HepG2 (cell line): ENCODE measurements around the gene PFN1. TPM values are rescaled to one million over a fixed set of nuclear protein-coding genes. Genes with fewer than 3 reads are reported as not detected.

Source experiments
- GPN1 ChIP-seq: sonication (generic); formaldehyde crosslinking; IDR thresholded peaks from 2 replicates; pipeline ENCODE4 v1.5.1; 2020; ENCODE audit warnings: missing genetic modification reagents, borderline replicate concordance
- HIVEP1 ChIP-seq: sonication (generic); formaldehyde crosslinking; IDR thresholded peaks from 2 replicates; pipeline ENCODE4 v1.4.0; 2020; ENCODE audit warnings: mild to moderate bottlenecking, missing genetic modification reagents
- IRX3 ChIP-seq: sonication (generic); formaldehyde crosslinking; IDR thresholded peaks from 2 replicates; pipeline ENCODE4 v1.8.1; 2023; ENCODE audit warnings: mild to moderate bottlenecking, low read depth, missing genetic modification reagents, borderline replicate concordance
- KLF6 ChIP-seq: IDR thresholded peaks from 2 replicates; pipeline ENCODE4 v1.8.0; 2016; ENCODE audit warnings: missing biosample characterization, missing genetic modification reagents
- MIER3 ChIP-seq: IDR thresholded peaks from 2 replicates; pipeline ENCODE4 v1.6.1; 2016; ENCODE audit warnings: missing compliant biosample characterization, borderline replicate concordance
- PRDM4 ChIP-seq: sonication (generic); formaldehyde crosslinking; IDR thresholded peaks from 2 replicates; pipeline ENCODE4 v1.9.0; 2021; ENCODE audit warnings: missing genetic modification reagents, borderline replicate concordance
- TMF1 ChIP-seq: sonication (generic); formaldehyde crosslinking; IDR thresholded peaks from 2 replicates; pipeline ENCODE4 v1.8.1; 2022; ENCODE audit warnings: low read depth, missing genetic modification reagents
- ZBTB43 ChIP-seq: sonication (generic); formaldehyde crosslinking; conservative IDR thresholded peaks from 2 replicates; pipeline ENCODE4 v1.4.0; 2020; ENCODE audit warnings: missing genetic modification reagents
- ZNF446 ChIP-seq: sonication (generic); formaldehyde crosslinking; IDR thresholded peaks from 2 replicates; pipeline ENCODE4 v1.5.0; 2020; ENCODE audit warnings: mild to moderate bottlenecking, missing genetic modification reagents
- ZNF598 ChIP-seq: sonication (generic); formaldehyde crosslinking; IDR thresholded peaks from 2 replicates; pipeline ENCODE4 v1.5.1; 2020; ENCODE audit warnings: mild to moderate bottlenecking, missing genetic modification reagents, borderline replicate concordance
- ZSCAN21 ChIP-seq: sonication (generic); formaldehyde crosslinking; IDR thresholded peaks from 2 replicates; pipeline ENCODE4 v1.8.0; 2022; ENCODE audit warnings: mild to moderate bottlenecking, missing genetic modification reagents, moderate library complexity, borderline replicate concordance
- ZSCAN5A ChIP-seq: sonication (generic); formaldehyde crosslinking; IDR thresholded peaks from 2 replicates; pipeline ENCODE4 v1.8.0; 2022; ENCODE audit warnings: mild to moderate bottlenecking, missing genetic modification reagents, borderline replicate concordance
- polyA plus RNA-seq, 8 experiments: library from polyadenylated mRNA; depleted of rRNA in 3 of 8; stranded (reverse) in 7 of 8; unstranded in 1 of 8; fragments of >200 nt; fragmentation: Illumina TruSeq in 4 of 8; extraction: Trizol in 4 of 8; gene quantifications; 2 replicates each; pipeline versions ENCODE4 v1.2.1 to v1.2.3, GENCODE V29; 2011 to 2016; ENCODE audit warnings: low read depth in 4 of 8, missing spikeins in 1 of 8, mixed read lengths in 1 of 8; ENCODE audit not compliant: insufficient read depth in 1 of 8
- total RNA-seq, 5 experiments: library from RNA; depleted of rRNA; stranded (reverse); fragments of >200 nt; fragmentation: Illumina TruSeq; extraction: Trizol; gene quantifications; 2 replicates each; pipeline ENCODE4 v1.2.3, GENCODE V29; 2016; ENCODE audit warnings: low read depth in 1 of 5
- TF ChIP-seq, protein P1 (sequence below): sonication (generic); formaldehyde crosslinking; IDR thresholded peaks from 2 replicates; pipeline ENCODE4 v1.4.0; 2020; ENCODE audit warnings: mild to moderate bottlenecking, missing genetic modification reagents
- TF ChIP-seq, protein P2 (sequence below): sonication (generic); formaldehyde crosslinking; IDR thresholded peaks from 2 replicates; pipeline ENCODE4 v1.9.0; 2021; ENCODE audit warnings: missing genetic modification reagents, borderline replicate concordance

The PFN1 gene
- total and polyA plus RNA-seq, 2 of the 13 experiments (the other 11 are each of a cell fraction or from before 2014, with no cell fraction given): 494 to 613 TPM

DNA sequence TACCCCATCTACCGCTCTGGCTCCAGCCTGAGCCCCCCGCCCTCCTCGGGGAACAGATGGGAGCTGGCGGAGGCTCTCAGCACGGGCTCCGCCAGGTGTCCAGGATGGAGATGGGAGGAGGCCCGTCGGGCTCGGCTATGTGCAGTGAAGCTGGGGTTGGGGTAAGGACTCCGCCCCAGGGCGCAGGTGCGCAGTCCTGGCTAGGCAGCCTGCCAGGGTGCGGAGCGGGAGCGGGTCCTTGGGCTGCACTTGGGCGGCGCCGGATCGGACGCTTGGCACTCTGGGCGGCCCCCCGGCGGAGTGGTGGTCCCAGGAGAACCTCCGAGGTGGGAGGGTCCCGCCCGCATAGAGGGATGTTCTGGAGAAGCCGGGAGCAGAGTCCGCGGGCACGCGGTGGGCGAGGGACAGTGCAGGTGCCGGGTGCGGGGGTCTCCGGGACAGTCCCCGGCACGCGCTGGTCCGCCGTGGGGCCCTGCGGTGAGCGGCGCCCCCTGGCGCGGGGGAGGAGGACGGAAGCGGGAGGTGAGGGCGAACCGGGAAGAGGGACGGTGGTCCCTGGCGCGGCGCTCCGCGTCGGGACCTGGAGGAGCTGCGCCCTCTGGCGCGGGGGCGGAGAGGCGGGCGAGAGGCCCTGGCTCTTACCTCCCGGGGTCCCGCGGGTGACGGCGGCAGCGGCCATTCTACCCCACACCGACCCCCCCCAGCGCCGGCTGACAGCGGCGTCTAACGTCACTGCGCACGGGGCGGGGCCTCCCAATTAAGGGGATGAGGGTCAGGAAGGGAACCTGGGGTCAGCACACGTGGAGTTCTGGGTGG, 38.8 kb upstream of the PFN1 start, which contains the start of gene CAMTA2 (continued):
- TF ChIP-seq, protein P1, sequence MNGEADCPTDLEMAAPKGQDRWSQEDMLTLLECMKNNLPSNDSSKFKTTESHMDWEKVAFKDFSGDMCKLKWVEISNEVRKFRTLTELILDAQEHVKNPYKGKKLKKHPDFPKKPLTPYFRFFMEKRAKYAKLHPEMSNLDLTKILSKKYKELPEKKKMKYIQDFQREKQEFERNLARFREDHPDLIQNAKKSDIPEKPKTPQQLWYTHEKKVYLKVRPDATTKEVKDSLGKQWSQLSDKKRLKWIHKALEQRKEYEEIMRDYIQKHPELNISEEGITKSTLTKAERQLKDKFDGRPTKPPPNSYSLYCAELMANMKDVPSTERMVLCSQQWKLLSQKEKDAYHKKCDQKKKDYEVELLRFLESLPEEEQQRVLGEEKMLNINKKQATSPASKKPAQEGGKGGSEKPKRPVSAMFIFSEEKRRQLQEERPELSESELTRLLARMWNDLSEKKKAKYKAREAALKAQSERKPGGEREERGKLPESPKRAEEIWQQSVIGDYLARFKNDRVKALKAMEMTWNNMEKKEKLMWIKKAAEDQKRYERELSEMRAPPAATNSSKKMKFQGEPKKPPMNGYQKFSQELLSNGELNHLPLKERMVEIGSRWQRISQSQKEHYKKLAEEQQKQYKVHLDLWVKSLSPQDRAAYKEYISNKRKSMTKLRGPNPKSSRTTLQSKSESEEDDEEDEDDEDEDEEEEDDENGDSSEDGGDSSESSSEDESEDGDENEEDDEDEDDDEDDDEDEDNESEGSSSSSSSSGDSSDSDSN: peak; percentile 98
- TF ChIP-seq ZSCAN21 (peak; percentile 69), GPN1 (CRISPR knock-in tag) (no peak), TMF1 (CRISPR knock-in tag) (0 out of 2 replicates have a peak, but pooled peaks have one; percentile 41), ZSCAN5A (CRISPR knock-in tag) (peak; percentile 63; the same call in 1 of the 2 replicates), ZBTB43 (CRISPR knock-in tag) (no peak; the same call in 1 of the 2 replicates), PRDM4 (CRISPR knock-in tag) (no peak), ZNF598 (0 out of 2 replicates have a peak, but pooled peaks have one; percentile 20), IRX3 (CRISPR knock-in tag) (no peak), KLF6 (CRISPR knock-in tag) (peak; percentile 53; the same call in 1 of the 2 replicates), MIER3 (peak; percentile 56; the same call in 1 of the 2 replicates), HIVEP1 (CRISPR knock-in tag) (no peak), ZNF446 (CRISPR knock-in tag) (no peak)
- TF ChIP-seq, protein P2, sequence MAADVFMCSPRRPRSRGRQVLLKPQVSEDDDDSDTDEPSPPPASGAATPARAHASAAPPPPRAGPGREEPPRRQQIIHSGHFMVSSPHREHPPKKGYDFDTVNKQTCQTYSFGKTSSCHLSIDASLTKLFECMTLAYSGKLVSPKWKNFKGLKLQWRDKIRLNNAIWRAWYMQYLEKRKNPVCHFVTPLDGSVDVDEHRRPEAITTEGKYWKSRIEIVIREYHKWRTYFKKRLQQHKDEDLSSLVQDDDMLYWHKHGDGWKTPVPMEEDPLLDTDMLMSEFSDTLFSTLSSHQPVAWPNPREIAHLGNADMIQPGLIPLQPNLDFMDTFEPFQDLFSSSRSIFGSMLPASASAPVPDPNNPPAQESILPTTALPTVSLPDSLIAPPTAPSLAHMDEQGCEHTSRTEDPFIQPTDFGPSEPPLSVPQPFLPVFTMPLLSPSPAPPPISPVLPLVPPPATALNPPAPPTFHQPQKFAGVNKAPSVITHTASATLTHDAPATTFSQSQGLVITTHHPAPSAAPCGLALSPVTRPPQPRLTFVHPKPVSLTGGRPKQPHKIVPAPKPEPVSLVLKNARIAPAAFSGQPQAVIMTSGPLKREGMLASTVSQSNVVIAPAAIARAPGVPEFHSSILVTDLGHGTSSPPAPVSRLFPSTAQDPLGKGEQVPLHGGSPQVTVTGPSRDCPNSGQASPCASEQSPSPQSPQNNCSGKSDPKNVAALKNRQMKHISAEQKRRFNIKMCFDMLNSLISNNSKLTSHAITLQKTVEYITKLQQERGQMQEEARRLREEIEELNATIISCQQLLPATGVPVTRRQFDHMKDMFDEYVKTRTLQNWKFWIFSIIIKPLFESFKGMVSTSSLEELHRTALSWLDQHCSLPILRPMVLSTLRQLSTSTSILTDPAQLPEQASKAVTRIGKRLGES: no peak
